Endothelial cell of umbilical vein (primary cell): Measurements from ENCODE around the gene EIF3B.

Source experiments
- EZH2 ChIP-seq: IDR thresholded peaks from 2 replicates; pipeline ENCODE4 v1.6.1; 2012; ENCODE audit warnings: borderline replicate concordance, low read depth, mild to moderate bottlenecking, moderate library complexity, low read length, inconsistent platforms; ENCODE audit not compliant: severe bottlenecking
- MYC ChIP-seq: IDR thresholded peaks from one replicate; pipeline ENCODE4 v1.6.1; 2011; ENCODE audit warnings: mild to moderate bottlenecking, low read depth, low read length
- POLR2A ChIP-seq: IDR thresholded peaks from 2 replicates; pipeline ENCODE4 v1.6.1; 2012; ENCODE audit warnings: low read depth, mild to moderate bottlenecking, control low read depth, low read length
- POLR2AphosphoS5 ChIP-seq: IDR thresholded peaks from 2 replicates; pipeline ENCODE4 v1.6.1; 2012; ENCODE audit warnings: low read depth, mild to moderate bottlenecking, control low read depth, low read length, moderate library complexity; ENCODE audit not compliant: insufficient read depth
- TF ChIP-seq, protein P1 (sequence below), 2 donors: IDR thresholded peaks; 1 replicate in 1 of 2; 2 replicates in 1 of 2; pipeline ENCODE4 v1.5.1; 2011; ENCODE audit warnings: low read length in 2 of 2, mild to moderate bottlenecking in 2 of 2, moderate library complexity in 2 of 2, control low read depth in 1 of 2, inconsistent platforms in 1 of 2, low read depth in 1 of 2; ENCODE audit not compliant: insufficient read depth in 1 of 2; ENCODE audit errors: extremely low read depth in 1 of 2
- TF ChIP-seq, protein P2 (sequence below): IDR thresholded peaks from 2 replicates; pipeline ENCODE4 v1.6.1; 2011; ENCODE audit not compliant: insufficient read depth, insufficient read length

DNA sequence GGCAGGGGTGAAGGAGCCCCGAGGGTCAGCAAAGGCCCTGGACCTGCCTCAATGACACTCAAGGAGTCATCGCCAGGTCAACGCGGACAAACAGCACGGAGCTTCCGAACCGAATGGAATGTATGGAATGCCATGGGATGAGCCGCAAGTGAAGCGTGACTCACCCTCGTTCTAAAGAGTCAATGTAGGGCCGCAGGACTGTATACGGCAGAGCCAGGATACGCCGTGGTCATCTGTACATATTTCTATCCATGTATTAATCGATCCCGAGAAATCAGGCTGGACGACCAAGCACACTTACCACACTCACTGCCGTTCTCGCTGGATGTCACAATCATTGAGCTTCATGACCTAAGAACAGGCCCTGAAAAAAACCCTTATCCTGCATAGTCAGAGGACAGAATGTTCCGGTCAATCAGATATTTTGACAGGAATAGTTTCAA is 44.7 kb upstream of the EIF3B start:
- TF ChIP-seq POLR2A (no peak), POLR2AphosphoS5 (no peak), EZH2 (no peak), MYC (no peak)
- TF ChIP-seq, protein P1, sequence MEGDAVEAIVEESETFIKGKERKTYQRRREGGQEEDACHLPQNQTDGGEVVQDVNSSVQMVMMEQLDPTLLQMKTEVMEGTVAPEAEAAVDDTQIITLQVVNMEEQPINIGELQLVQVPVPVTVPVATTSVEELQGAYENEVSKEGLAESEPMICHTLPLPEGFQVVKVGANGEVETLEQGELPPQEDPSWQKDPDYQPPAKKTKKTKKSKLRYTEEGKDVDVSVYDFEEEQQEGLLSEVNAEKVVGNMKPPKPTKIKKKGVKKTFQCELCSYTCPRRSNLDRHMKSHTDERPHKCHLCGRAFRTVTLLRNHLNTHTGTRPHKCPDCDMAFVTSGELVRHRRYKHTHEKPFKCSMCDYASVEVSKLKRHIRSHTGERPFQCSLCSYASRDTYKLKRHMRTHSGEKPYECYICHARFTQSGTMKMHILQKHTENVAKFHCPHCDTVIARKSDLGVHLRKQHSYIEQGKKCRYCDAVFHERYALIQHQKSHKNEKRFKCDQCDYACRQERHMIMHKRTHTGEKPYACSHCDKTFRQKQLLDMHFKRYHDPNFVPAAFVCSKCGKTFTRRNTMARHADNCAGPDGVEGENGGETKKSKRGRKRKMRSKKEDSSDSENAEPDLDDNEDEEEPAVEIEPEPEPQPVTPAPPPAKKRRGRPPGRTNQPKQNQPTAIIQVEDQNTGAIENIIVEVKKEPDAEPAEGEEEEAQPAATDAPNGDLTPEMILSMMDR (IDR thresholded peaks at IDR 0.05; ENCODE audit: extremely low read depth in 1 of 2, insufficient read depth in 1 of 2, low read depth in 1 of 2, low read length in 2 of 2), result no peak
- TF ChIP-seq, protein P2, sequence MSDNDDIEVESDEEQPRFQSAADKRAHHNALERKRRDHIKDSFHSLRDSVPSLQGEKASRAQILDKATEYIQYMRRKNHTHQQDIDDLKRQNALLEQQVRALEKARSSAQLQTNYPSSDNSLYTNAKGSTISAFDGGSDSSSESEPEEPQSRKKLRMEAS, result no peak
